PC-3 (cell line): Measurements from ENCODE around the gene STPG4.
"Not testable (repeated sequence)": the region's sequence is repeated elsewhere in the genome, so short reads cannot be mapped to it uniquely, and the experiment has no call there.

Source experiments
- CTCF ChIP-seq: fragments of 300-600 bp; sonication (generic); conservative IDR thresholded peaks from 2 replicates; pipeline ENCODE4 v1.5.1; 2017; ENCODE audit warnings: antibody characterized with exemption, low read depth, mild to moderate bottlenecking, low read length
- EZH2 ChIP-seq: fragments of 300-600 bp; sonication (generic); IDR thresholded peaks from one replicate; pipeline ENCODE4 v1.6.1; 2017; ENCODE audit warnings: antibody characterized with exemption, mild to moderate bottlenecking, low read length; ENCODE audit not compliant: unreplicated experiment
- EZH2phosphoT487 ChIP-seq: fragments of 300-600 bp; sonication (generic); IDR thresholded peaks from 2 replicates; pipeline ENCODE4 v1.6.1; 2018; ENCODE audit warnings: mild to moderate bottlenecking, antibody characterized with exemption, low read length, borderline replicate concordance

- TF ChIP-seq CTCF, EZH2, EZH2phosphoT487: not testable (repeated sequence)
Observed at GRCh38 chr2:47099712-47100111, 55.4 kb downstream of the STPG4 start.
